Fibroblast of lung (primary cell): ENCODE measurements around the gene HPS3. TPM values are rescaled to one million over a fixed set of nuclear protein-coding genes. Genes with fewer than 3 reads are reported as not detected.
A peak's percentile ranks its signal among the peaks of the same experiment; 100 is the strongest.

Experiments used
- DNase-seq, 2 donors: peaks; one replicate each; pipeline versions ENCODE4 v3.0.0 to v3.0.0-alpha.2; 2010; ENCODE audit warnings: low read depth in 2 of 2
- H2AFZ ChIP-seq: 2 replicates; pipeline ENCODE4 v1.5.1; 2012; ENCODE audit warnings: low read length, control low read depth, inconsistent platforms
- H3K27ac ChIP-seq: 2 replicates; pipeline ENCODE4 v1.5.1; 2011; ENCODE audit warnings: low read length, control low read depth; ENCODE audit not compliant: insufficient read depth
- H3K27me3 ChIP-seq: 2 replicates; pipeline ENCODE4 v1.5.1; 2011; ENCODE audit warnings: mild to moderate bottlenecking, low read length; ENCODE audit not compliant: control insufficient read depth, insufficient read depth
- H3K36me3 ChIP-seq: 2 replicates; pipeline ENCODE4 v1.5.1; 2011; ENCODE audit warnings: low read length; ENCODE audit not compliant: control insufficient read depth, insufficient read depth
- H3K4me1 ChIP-seq: 2 replicates; pipeline ENCODE4 v1.5.1; 2011; ENCODE audit warnings: low read length; ENCODE audit not compliant: control insufficient read depth, insufficient read depth; ENCODE audit errors: extremely low read depth
- H3K4me2 ChIP-seq: 2 replicates; pipeline ENCODE4 v1.5.1; 2011; ENCODE audit warnings: low read length, control low read depth; ENCODE audit not compliant: insufficient read depth; ENCODE audit errors: extremely low read depth
- H3K4me3 ChIP-seq, 4 experiments: fragments of 200-600 bp in 1 of 4; sonication (generic) in 1 of 4; replicated peaks in 1 of 4; 2 replicates each; pipeline ENCODE4 v1.5.1; 2011 to 2016; ENCODE audit warnings: low read length in 4 of 4, low read depth in 3 of 4, mild to moderate bottlenecking in 3 of 4, control low read depth in 2 of 4, inconsistent platforms in 1 of 4, mixed read lengths in 1 of 4; ENCODE audit not compliant: insufficient read depth in 1 of 4; ENCODE audit errors: control extremely low read depth in 1 of 4
- H3K79me2 ChIP-seq: 2 replicates; pipeline ENCODE4 v1.5.1; 2012; ENCODE audit warnings: mild to moderate bottlenecking, low read length, inconsistent platforms; ENCODE audit not compliant: control insufficient read depth, insufficient read depth
- H3K9ac ChIP-seq: 2 replicates; pipeline ENCODE4 v1.5.1; 2011; ENCODE audit warnings: mild to moderate bottlenecking, low read length, control low read depth; ENCODE audit not compliant: insufficient read depth
- H3K9me3 ChIP-seq: 2 replicates; pipeline ENCODE4 v1.5.1; 2012; ENCODE audit warnings: low read depth, low read length; ENCODE audit not compliant: control insufficient read depth, insufficient read depth
- H4K20me1 ChIP-seq: 2 replicates; pipeline ENCODE4 v1.5.1; 2011; ENCODE audit warnings: low read length; ENCODE audit not compliant: control insufficient read depth, insufficient read depth; ENCODE audit errors: extremely low read depth
- CTCF ChIP-seq, 2 donors: IDR thresholded peaks in 1 of 2; conservative IDR thresholded peaks in 1 of 2; 1 replicate in 1 of 2; 2 replicates in 1 of 2; pipeline ENCODE4 v1.5.1; 2011 to 2012; ENCODE audit warnings: low read length in 2 of 2, control low read depth in 1 of 2, inconsistent platforms in 1 of 2, low read depth in 1 of 2, mild to moderate bottlenecking in 1 of 2
- EZH2 ChIP-seq: IDR thresholded peaks from 2 replicates; pipeline ENCODE4 v1.5.1; 2012; ENCODE audit warnings: low read length, control low read depth, mild to moderate bottlenecking; ENCODE audit errors: missing control alignments
- polyA plus RNA-seq, 2 donors: library from polyadenylated mRNA; depleted of rRNA in 1 of 2; stranded (reverse) in 1 of 2; unstranded in 1 of 2; fragments of >200 nt; gene quantifications; 2 replicates each; pipeline ENCODE4 v1.2.1, GENCODE V29; 2011 to 2012; ENCODE audit warnings: missing spikeins in 1 of 2
- total RNA-seq: library from RNA; depleted of rRNA; stranded (reverse); fragments of >200 nt; gene quantifications from 2 replicates; pipeline ENCODE4 v1.2.1, GENCODE V29; 2014

The HPS3 gene
- total and polyA plus RNA-seq, 2 donors (not counting 1 experiment from before 2014, with no cell fraction given) = 31.0 to 33.4 TPM

GRCh38 chr3:149120051-149120972 lies 9.1 kb upstream of the HPS3 start:
- Histone ChIP-seq H3K4me2 (peak overlapping the region; percentile 19), H3K27ac (no peak overlapping the region), H3K36me3 (no peaks in the 10 kb centered on the region), H3K4me1 (no peaks in the 10 kb centered on the region), H3K9ac (no peak overlapping the region), H3K79me2 (no peaks in the 10 kb centered on the region), H2AFZ (peak overlapping the region; percentile 40), H3K9me3 (no peaks in the 10 kb centered on the region), H4K20me1 (no peaks in the 10 kb centered on the region), H3K4me3 (no peak overlapping the region), H3K27me3 (no peaks in the 10 kb centered on the region)
- TF ChIP-seq CTCF (conservative IDR thresholded peaks at IDR 0.05 in 1 of 2, IDR thresholded peaks at IDR 0.05 in 1 of 2; ENCODE audit: low read depth in 1 of 2, low read length in 2 of 2) (peak; percentile 48 to 55), EZH2 (no peak)
- DNase-seq = peak; percentile 55 to 85

GRCh38 chr3:149122721-149123578 lies 6.5 kb upstream of the HPS3 start:
- TF ChIP-seq EZH2 (no peak), CTCF (conservative IDR thresholded peaks at IDR 0.05 in 1 of 2, IDR thresholded peaks at IDR 0.05 in 1 of 2; ENCODE audit: low read depth in 1 of 2, low read length in 2 of 2) (no peak)
- Histone ChIP-seq H3K79me2 (no peaks in the 10 kb centered on the region), H3K4me1 (no peaks in the 10 kb centered on the region), H3K36me3 (no peaks in the 10 kb centered on the region), H3K27ac (no peak overlapping the region), H3K4me3 (no peak overlapping the region), H3K4me2 (no peak overlapping the region), H3K9me3 (no peaks in the 10 kb centered on the region), H3K9ac (no peak overlapping the region), H2AFZ (no peak overlapping the region), H4K20me1 (no peaks in the 10 kb centered on the region), H3K27me3 (no peaks in the 10 kb centered on the region)
- DNase-seq = peak in 1 of 2 donors; percentile 27

- no peak for DNase-seq
- H3K4me2 ChIP-seq = peak overlapping the region; percentile 90
- no peaks in the 10 kb centered on the region for H3K9me3 ChIP-seq
- no peaks in the 10 kb centered on the region for H4K20me1 ChIP-seq
- peaks cover 29% of the 10 kb centered on the region for H3K79me2 ChIP-seq
- peak overlapping the region; percentile 70 for H3K9ac ChIP-seq
- peak overlapping the region; percentile 90 for H3K27ac ChIP-seq
- no peaks in the 10 kb centered on the region for H3K4me1 ChIP-seq
- H2AFZ ChIP-seq = peak overlapping the region; percentile 94
- H3K27me3 ChIP-seq = no peaks in the 10 kb centered on the region
- peak overlapping the region; percentile 80 to 98 (median 92) for H3K4me3 ChIP-seq
- TF ChIP-seq CTCF (conservative IDR thresholded peaks at IDR 0.05 in 1 of 2, IDR thresholded peaks at IDR 0.05 in 1 of 2; ENCODE audit: low read depth in 1 of 2, low read length in 2 of 2) (no peak), EZH2 (no peak)
- H3K36me3 ChIP-seq = no peaks in the 10 kb centered on the region
Observed at GRCh38 chr3:149128821-149129220, 617 bp upstream of the HPS3 start.
